AG08396 (cell line): ENCODE measurements around the gene ZNF207.
A peak's percentile ranks its signal among the peaks of the same experiment; 100 is the strongest.
"Not testable (repeated sequence)": the region's sequence is repeated elsewhere in the genome, so short reads cannot be mapped to it uniquely, and the experiment has no call there.

Source experiments
- DNase-seq: peaks from one replicate; pipeline ENCODE4 v3.0.0; 2012; ENCODE audit warnings: low spot score, mixed read lengths

ZNF207 gene

DNA sequence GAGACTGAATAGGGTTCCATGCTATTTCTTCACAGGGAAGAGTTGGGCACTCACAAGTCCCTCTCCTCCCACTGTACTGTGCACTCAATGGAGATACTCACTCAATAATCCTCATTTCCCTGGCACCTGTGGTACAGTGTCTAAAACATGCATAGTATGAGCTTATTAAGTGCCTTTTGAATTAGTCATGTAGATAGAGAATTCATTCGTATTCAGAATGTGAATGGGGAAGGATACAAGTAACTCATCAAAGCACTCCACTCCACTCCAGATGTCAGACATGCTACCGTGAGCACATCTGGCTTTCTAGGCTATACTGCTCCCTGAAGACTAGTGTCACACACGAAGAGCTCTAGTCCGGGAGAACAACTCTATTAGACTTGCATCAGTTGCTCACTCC lies 14.3 kb upstream of the ZNF207 start:
- DNase-seq = peak; percentile 42

DNA sequence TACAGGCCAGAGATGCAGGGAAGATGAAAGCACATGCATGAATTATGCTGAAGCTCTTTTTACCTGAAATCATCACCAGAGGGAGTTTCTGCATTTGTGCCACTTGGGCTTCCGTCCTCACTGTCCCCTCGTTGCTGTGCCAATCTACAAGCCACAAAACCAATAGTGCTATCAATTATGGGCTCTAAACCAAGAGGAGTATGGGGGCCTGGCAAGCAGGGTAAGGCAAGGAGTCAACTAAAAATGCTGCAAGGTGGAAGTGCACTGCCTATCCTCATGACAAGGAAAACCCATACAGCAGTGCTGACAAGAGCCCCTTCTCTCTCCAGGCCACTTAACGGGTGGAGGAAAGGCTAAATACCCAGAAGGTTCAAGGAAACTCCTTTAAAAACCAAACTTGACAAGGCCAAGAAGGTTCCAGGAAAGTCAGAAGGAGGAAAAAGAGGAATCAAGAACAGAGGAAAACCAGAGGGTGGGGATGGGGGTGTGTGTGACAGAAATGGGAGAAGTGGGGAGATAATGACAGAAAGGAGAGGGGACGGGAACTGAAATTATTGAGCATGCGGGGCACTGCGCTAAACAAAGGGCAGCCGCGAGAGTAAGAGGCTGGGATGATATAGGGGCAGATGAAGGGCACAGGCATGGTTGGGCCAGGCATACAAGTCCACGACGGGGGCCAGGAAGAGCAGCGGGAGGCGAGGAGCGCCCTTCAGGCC lies 8.7 kb upstream of the ZNF207 start:
- no peak for DNase-seq

DNA sequence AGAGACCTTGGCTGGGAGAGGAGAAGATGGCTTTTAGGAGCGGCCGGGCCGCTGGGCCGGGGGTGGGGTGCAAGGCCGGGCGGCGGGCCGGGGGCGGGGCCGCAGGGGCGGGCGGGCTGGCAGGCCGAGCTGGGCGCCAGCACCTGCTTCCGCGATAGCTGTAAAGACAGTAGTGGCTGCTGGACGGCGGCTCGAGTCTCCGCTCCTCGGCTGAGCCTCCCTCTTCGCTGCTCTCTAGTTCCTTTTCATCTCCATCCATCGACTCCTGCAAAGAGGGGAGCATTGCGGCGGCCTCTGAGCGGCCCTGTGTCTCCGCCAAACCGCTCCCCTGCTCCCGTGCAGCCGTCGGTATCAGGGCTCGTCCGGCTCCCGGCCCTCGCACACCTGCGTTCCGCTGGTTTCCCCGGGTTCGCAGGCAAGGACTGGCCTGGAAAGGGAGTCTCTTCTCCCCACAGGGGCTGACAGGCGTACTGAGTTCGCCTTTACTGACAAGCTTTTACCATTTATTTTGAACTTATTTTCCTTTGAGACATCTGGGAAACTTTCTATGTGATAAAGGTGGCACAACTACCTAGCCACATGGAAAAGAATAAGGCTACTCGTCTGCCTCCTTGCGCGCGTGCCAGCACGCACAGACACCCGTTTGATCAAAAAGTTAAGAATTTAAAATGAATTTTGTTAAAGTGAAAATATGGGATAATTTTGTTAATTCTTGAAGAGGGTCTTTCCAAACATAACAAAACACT lies 7.9 kb upstream of the ZNF207 start, which contains the start of gene C17orf75:
Gene C17orf75, minus strand, starts transcription at position 317 of the 746 bp plus-strand sequence. Its CDS starts 34 bp downstream, at position 283.
- peak; percentile 80 for DNase-seq

DNA sequence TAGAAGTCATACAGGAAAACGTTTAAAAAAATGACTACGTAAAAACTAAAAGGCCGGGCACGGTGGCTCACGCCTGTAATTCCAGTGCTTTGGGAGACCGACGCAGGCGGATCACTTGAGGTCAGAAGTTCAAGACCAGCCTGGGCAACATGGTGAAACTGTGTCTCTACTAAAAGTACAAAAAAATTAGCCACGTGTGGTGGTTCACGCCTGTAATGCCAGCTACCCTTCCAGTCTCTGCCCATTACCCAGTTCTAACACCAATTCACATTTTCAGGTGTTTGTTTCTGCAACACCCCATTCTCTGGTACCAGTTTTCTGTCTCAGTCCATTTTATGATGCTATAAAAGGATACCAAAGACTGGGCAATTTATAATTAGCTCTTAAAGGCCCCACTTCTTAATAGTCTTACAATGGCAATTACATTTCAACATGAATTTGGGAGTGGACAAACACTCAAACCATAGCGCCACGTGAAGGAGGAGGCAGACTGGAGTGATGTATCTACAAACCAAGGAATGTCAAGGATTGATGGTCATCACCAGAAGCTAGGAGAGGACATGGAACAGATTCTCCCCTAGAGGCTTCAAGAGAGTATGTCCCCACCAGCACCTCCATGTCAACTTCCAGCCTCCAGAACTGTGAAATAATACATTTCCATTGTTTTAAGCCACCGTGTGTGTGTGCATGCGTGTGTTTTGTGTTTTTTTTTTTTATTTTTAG lies 7.2 kb upstream of the ZNF207 start:
- no peak for DNase-seq

DNA sequence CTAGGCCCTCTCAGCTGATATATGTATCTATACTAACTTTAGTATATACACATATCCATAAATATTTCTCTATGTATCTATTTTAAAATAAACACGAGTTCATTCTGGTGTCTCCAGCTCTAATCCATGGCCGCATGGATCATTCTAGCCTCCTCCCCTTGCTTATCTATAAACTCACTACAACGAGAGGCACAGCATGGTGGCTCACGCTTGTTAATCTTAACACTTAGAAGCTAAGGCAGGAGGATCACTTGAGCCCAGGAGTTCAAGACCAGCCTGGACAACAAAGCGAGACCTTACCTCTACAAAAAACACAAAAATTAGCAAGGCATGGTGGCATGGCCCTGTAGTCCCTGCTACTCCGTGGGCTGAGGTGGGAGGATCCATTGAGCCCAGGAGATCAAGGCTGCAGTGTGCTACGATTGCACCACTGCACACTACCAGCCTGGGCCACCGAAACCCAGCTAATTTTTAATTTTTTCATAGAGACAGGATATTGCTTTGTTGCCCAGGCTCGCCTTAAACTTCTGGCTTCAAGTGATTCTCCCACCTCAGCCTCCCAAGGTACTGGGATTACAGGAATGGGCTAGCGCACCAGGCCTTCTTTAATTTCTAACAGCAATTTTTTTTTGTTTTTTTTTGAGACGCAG lies 3.9 kb upstream of the ZNF207 start:
- no peak for DNase-seq

DNA sequence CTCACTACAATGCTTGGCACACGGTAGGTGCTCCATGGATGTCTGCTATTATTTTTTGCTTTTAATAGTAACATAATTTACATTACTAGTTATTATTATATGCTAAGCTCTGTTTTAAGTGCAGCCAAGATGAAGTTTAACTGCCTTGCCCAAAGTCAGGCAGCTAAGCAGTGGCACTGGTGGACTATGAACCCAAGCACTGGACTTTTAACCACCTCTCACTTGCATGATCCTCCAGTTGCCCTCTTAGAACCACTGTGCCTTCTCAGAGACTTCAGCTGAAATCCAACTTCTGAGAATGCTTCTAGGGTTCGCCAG lies 1.5 kb upstream of the ZNF207 start:
- DNase-seq = no peak

DNA sequence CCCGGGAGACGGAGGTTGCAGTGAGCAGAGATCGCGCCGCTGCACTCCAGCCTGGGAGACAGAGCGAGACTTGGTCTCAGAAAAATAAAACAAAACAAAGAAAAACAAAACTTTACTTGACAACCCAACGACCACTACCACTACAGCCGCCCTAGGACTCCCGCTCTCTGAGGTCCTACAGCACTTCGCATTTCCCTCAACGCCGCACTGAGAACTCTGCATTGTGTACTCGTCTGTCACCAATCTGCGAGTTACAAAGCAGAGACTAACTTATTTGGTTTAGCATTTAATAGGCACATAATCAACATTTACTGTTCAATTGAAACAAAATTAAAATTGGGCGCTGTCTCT lies 479 bp upstream of the ZNF207 start:
- DNase-seq = no peak

DNA sequence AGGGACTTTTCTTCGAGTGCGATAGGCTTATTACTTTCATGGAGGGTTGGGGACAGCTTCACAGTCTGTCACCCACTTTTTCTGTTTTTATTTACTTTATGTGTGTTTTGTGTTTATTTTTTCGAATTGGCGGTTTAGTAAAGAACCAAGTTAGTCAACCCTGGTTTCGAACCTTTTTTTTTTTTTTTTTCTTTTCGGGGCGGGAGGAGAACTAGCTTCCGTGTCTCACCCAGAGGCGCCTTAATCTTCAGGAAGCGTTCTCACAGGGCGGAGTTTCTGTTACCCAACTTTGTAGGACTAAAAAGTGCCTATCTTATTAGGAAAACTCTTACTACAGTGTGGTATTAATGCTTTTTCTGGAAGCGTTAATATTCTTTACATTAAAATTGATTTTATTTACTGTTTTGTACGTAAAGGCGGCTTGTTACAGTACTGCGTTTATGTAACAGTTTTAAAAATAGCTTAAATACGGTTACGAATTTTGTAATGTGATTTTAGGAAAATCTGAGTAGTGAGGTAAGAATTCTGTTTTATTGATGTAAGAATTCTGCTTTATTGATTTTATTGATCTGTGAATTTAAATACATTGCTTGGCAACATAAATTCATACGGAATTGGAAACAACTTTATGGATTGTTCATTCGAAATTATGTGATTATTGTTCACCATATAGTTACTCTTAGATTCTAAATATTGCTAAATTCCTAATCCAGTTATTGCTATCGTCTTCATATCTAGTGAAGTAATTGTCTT lies 885 bp downstream of the ZNF207 start:
- peak; percentile 40 for DNase-seq

DNA sequence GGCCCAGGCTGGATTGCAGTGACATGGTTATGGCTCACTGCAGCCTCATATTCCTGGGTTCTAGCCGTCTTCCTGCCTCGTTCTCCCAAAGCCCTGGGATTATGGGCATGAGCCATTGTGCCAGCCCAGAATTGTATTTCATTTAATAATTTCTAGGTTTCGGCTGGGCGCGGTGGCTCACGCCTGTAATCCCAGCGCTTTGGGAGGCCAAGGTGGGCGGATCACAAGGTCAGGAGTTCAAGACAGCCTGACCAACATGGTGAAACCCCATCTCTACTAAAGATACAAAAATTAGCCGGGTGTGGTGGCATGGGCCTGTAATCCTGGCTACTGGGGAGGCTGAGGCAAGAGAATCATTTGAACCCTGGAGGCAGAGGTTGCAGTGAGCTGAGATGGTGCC lies 2.8 kb downstream of the ZNF207 start:
- DNase-seq = not testable (repeated sequence)

DNA sequence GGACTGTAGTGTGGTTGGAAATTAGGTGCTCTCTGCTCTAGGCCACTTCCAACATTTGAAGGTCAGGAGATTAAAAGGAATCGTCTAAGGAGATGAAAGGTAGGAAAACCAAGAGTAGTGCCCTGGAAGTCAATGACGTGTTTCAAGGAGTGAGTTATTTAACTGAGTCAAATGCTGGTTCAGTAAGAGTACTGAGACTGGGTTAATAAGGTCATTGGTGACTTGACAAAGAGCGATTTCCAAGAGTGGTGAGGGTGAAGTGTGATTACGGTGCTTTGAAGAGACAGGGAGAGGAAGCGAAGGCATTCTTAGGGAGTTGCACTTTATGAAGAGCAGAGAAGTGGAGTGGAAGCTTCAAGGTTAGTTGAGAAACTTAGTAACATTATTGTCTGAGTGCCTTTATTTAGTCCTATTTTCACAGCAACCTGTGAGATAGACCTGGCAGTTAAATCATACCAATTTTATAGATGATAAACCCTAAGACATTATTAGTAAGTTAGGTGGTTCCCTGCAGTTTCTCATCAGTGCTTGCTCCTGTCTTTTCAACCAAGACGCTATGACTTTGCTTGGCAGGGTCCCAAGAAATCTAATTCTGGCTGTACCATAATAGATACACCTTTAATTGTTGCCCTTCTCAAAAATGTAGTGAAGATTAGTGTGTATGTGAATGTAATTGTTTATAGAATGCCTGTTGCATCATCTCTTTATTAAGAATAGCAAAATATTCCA lies 5.9 kb downstream of the ZNF207 start:
- no peak for DNase-seq

DNA sequence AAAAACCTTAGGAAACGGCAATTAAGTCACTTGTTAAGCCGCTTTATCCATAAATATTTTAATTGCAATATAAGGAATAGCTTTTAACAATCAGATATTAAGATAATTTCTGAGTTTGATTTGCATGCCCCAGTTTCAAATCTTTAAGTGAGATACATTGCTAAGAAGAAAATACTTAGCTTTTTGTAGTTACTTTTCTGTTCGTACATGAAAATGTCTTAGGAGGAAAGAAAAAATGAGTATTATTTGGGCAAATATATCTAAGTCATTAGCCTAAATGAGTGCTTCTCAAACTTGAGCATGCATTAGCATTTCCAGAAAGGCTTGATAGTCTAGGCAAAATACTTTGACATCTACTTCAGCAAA lies 6.4 kb downstream of the ZNF207 start:
- DNase-seq = no peak

DNA sequence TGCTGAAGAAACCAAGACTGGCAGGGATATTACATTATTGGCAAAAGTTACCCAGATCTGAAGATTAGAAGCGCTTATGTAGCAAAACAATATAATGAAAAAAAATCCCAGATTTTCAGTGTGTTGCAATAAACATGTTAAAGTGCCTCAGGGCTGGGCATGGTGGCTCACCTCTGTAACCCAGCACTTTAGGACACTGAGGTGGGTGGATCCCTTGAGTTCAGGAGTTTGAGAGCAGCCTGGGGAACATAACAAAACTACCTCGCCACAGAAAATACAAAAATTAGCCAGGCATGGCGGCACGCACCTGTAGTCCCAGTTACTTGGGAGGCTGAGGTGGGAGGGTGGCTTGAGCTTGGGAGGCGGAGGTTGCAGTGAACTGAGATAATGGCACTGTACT lies 6.8 kb downstream of the ZNF207 start:
- no peak for DNase-seq

DNA sequence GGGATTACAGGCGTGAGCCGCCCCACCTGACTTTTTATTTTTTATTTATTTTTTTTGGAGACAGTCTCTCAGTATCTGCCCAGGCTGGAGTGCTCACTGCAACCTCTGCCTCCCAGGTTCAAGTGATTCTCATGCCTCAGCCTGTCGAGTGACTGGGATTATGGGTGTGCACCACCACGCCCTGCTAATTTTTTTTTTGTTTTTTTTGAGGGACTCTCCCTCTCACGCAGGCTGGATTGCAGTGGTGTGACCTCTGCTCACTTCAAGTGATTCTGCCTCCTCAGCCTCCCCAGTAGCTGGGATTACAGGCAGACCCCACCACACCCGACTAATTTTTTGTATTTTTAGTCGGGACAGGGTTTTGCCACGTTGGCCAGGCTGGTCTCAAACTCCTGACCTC lies 7.7 kb downstream of the ZNF207 start:
- DNase-seq = no peak

DNA sequence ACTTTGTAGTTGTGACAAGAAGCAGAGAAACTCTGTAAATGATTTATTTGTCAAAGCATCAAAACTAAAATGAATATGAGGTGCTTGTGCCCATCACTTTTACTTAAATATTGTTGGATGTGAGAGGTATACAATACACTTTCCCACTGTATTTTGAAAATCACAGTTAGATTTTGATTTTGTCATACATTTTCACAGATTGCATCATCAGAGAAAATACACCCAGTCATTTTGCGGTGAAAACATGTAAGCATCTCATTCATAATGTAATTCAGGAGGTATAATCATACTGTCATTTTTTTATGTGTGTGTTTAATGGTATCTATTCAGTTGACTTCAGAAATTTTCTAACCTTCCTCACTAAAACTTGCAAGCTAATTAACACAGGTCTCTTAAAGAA lies 11.3 kb downstream of the ZNF207 start:
- no peak for DNase-seq

DNA sequence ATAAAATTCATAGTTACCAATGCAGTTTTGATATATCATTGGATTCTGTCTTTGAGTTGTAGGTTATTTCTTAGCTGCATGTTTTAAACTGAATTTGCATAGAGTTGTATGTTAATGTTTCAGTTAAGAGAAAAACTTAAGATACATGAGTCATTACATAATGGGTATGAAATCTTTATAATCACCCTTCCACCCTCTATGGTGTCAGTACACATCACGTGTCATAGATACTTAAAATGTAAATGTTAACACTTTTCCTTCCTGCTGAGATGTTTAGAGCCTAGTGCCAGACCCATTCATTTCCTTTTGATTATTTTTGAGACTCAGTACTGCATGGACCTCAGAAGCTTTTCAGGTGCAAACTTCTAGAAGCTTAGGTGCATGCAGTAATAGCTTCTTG lies 20.5 kb downstream of the ZNF207 start:
- DNase-seq = no peak

DNA sequence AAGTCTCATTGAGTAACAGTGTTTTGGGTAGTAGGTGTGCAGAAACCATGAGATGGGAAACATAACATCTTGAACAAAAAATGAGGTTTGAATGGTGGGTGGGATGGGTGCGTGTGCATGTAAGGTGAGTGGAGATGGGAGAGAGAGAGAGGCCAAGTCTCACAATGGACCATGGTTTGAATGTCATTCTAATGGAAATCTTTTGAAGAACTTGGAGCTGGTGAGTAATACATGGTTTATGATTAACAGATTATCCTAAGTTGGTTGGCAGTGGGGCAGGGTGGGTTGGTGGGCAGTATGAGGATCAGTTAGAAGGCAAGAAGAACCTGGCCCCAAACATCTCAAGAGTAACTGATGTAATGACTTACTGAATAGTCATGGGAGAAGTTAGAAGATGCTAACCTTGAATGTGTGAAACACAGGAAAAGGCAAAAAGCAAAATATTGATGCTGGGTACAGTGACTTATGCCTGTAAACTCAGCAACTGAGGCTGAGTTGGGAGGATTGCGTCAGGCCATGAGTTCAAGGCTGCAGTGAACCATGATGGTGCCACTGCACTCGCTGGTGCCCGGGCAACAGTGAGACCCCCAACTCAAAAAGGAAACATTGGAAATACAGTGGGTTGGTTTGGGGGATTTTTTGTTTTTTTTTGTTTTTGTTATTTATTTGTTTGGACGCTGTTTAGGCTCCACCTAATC lies 32.7 kb downstream of the ZNF207 start:
- DNase-seq = no peak

DNA sequence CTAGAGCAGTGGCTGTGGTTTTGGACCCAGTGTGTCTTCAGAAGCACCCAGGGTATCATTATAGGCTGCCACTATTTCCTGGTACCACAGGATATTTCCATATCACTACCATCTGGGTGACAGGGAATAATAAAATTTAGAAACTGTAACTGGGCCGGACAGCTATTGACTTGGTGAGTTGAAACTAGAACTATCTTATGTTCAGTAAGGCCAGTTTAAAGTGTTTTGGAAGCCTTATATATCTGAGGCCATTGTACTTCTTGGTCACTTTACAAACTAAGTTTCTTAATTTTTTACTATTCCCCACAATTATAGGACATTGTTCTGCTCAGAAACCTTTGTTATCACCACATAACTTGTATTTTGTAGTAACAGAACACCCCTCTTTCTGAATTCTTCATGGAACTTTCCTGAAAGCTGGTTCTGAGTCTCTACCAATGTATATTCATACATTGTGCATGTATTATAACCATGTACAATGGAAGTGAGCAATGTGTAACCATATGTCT lies 34.0 kb downstream of the ZNF207 start:
- DNase-seq = no peak

DNA sequence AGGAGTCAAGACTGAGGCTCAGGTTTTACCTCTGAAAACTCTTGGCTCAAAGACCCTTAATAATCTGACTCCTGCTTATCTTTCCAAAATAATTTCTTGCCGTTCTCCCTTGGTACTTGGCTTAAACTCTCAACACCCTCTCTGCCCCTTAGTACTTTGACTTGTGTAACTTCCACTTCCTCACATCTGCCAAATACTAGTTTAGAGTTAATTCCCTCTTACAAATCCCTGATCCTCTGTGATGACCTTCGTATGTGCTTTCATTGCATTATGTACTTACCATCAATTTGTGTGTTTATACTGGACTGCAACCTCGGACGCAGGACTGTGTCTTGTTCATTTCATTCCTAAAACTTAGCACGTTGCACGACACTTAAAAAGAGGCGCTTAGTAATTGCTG lies 35.2 kb downstream of the ZNF207 start:
- DNase-seq = no peak

DNA sequence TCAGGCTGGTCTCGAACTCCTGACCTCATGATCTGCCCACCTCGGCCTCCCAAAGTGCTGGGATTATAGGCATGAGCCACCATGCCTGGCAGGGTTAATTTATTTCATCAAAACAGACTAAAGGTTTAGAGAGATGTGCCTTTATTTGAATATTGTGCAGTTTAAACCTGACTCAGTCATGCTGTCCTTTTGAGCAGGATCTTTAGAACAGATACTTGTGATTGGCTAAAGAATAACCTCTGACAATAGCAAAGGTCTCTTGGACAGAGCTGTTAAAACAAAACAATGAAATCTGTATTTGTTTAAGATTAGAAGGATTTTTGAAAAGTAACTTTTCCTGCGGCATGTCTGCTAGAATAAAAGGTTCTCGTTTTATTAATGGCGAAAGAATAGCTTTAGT lies 36.0 kb downstream of the ZNF207 start:
- DNase-seq = no peak

DNA sequence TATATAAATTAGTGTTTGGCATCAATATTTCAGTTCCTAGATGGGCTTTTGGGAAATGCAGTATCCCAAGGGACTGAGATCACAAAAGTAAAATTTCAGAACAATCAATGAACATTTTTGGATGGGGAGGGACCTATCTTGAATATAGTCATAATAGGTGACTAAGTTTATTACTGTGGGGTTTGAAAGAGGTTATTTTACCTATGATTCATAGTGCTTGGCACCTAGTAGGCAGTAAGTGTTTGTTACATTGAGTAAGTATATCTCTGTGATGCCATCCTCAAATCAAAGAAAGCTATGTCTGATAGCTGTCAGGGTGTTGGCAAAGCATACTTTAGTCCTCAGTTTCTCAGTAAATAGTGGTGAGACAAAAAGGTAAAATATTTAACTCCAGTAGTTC lies 36.9 kb downstream of the ZNF207 start:
- DNase-seq = no peak

DNA sequence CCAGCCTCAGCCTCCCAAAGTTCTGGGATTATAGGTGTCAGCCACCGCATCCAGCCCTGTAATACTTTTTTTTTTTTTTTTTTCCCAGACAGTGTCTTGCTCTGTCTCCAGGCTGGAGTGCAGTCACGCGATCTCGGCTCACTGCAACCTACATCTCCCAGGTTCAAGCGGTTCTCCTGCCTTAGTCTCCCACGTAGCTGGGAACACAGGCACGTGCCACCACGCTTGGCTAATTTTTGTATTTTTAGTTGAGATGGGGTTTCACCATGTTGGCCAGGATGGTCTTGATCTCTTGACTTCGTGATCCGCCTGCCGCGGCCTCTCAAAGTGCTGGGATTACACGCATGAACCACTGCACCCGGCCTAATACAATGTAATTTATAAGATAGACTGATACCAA lies 38.2 kb downstream of the ZNF207 start:
- not testable (repeated sequence) for DNase-seq
